GM18517 (cell line): ENCODE measurements around the gene HCST.
"Not testable (repeated sequence)": the region's sequence is repeated elsewhere in the genome, so short reads cannot be mapped to it uniquely, and the experiment has no call there.

ENCODE experiments used
- ATAC-seq: cut with Tn5 transposase; IDR thresholded peaks from one replicate; pipeline ENCODE4 v1.9.1; 2021; ENCODE audit warnings: mild to moderate bottlenecking, moderate library complexity; ENCODE audit not compliant: unreplicated experiment

The HCST gene

DNA sequence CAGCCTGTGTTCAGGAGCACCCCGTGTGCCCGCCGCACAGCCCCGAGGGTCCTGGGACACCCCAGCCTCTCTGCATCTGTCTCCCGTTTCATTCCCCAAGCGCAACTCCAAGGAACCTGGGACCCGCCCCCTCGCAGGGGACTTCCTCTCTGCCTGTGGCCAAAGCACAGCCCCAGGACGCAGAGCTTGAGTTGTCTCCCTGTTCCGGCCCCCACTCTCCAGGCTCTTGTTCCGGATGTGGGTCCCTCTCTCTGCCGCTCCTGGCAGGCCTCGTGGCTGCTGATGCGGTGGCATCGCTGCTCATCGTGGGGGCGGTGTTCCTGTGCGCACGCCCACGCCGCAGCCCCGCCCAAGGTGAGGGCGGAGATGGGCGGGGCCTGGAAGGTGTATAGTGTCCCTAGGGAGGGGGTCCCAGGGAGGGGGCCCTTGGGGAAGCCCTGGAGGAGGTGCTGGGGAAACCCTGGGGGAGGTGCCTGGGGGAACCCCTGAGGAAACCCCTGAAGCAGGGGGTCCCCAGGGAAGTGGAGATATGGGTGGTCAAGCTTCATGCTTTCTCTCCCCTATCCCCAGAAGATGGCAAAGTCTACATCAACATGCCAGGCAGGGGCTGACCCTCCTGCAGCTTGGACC is 1.3 kb downstream of the HCST start:
- no peak for ATAC-seq

DNA sequence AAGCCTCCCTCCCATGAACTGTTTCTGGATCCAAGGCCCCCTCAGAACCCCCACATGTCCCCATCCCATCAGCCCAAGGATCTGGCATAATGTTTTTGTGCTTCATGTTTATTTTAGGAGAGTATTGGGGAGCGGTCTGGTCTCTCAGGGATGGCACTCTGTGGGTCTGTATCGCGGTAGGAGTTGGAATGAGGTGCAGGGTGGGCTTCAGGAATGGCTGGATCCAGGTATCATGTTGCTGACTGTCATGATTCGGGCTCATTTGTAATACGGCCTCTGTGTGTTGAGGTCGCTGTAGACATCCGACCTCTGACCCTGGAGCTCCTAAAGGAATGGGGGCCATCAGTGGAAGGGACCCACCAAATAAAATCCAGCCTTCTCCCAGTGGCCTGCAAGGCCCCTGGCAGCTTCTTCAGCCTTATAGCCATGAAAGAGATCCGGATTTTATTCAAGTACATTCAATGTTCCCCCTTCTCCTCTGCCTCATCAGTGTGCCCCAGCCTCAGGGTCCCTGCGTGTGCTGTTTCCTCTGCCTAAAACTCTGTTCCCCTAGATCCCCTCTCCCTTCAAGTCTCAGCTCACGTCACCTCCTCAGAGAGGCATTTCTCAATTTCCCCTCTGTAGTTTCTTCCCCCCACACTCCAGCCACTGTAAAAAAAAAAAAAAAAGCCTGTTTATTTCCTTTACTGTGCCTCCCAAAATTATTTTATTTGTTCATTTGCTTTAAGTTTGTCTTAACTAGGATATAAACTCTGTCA is 2.2 kb downstream of the HCST start:
- no peak for ATAC-seq

DNA sequence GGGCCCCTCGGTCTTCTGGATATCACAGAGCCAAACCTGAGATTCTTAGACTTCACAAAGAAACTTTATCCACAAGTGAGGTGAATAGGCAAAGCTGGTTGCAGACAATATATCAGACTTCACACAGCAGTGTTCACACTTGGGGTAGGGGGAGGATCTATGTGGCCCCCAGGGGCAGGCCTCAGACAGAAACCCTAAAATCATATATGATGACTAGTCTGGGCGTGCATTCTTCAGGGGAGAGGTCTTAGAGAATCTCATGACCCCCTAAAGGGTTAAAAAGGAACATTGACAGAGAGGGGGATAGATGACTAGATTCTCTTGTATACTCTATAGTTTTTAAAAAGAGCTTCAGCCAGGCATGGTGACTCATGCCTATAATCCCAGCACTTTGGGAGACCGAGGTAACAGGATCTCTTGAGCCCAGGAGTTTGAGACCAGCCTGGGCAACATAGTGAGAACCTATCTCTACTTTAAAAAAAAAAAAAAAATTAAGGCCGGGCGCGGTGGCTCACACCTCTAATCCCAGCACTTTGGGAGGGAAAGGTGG is 2.9 kb downstream of the HCST start:
- ATAC-seq, result no peak

DNA sequence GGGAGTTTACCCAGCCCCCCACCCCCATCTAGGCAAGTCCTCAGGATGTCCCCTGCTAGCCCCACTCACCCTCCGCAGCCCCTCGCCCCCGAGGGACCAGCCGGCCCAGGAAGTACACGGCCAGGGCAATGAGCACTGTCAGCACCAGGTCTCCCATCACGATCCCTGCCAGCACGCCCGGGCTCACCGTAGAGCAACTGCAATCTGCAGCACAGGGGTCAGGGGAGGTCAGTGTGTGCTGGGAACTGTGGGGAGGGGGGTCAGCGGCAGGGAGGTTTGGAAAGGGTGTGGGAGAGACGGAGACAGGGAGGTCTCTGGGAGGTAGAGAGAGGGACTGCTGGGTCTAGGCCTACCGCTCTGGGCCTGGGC is 5.0 kb downstream of the HCST start:
- no peak for ATAC-seq

- no peak for ATAC-seq
These were observed 5.7 kb downstream of the HCST start, which contains the start of gene TYROBP for GRCh38 chr19:35908010-35908441. TYROBP (minus strand) TSS chr19:35908295; CDS start chr19:35908228, 67 bp downstream.

GRCh38 chr19:35908973-35909683 is 6.8 kb downstream of the HCST start:
- ATAC-seq, result no peak

DNA sequence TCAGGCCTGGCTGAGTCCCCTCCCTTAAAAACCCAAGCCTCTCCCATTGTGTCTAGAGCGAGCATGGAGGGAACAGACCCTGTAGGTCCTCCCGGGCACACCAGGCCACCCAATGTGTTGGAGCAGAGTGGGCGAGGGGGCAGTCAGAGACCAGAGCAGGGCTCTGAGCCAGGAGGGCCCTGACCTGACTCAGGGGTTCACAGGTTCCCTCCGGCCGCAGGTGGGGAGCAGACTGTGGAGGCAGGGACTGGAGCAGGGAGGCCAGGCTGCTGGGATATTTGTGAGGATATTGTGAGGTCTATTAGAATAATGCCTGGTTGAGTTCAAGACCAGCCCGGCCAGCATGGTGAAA is 7.3 kb downstream of the HCST start:
- ATAC-seq, result no peak

- ATAC-seq, result not testable (repeated sequence)
These were observed 8.0 kb downstream of the HCST start for GRCh38 chr19:35910355-35910754.

- ATAC-seq, result no peak
These were observed 8.8 kb downstream of the HCST start for GRCh38 chr19:35911173-35911572.

DNA sequence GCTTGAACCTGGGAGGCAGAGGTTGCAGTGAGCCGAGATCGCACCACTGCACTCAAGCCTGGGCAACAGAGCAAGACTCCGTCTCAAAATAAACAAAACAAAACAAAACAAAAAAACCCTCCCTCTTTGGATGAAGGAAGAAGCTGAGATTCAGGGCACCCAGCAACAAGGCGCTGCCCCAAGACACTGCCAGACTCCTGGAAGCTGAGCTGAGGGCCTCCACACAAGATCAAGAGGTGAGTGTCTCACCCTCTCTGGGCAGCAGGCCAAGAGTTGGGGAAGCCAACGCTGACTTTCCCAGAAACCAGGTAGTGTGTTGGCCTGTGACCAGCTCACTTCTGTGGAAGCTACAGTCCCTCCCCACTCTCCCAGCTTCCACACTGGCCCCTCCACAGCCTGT is 9.5 kb downstream of the HCST start:
- no peak for ATAC-seq

- no peak for ATAC-seq
These were observed 11.3 kb downstream of the HCST start for GRCh38 chr19:35913589-35913988.

- ATAC-seq, result no peak
These were observed 13.1 kb downstream of the HCST start for GRCh38 chr19:35915443-35915842.

- no peak for ATAC-seq
These were observed 17.0 kb downstream of the HCST start for GRCh38 chr19:35919306-35919705.

DNA sequence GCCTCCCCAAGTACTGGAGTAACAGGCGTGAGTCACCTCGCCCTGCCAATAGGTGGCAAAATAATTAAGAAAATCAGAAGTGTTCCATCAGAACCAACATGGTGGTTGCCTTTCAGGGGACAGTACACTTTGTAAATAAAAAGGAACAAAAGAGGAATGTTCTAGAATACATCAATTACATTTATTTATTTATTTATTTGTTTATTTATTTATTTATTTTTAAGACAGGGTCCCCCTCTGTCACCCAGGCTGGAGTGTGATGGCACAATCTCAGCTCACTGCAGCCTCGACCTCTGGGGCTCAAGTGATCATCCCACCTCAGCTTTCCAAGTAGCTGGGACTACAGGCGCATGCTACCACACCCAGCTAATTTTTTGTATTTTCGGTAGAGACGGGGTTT is 18.7 kb downstream of the HCST start:
- no peak for ATAC-seq

DNA sequence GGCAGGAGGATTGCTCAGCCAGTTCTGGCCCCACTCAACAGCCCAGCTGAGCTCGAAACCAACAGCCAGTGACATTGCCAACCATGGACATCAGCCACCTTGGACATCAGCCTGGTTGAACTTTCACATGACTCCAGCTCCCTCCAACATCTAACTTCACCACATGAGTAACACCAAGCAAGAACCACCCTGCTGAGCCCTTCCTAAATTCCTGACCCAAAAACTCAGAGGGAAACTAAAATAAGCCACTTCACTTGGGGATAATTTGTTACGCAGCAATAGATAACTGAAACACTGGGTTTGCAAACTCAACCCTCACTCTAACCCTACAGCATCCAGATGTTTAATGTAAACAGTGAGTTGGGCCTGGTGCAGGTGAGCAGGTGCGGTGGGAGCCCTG is 23.2 kb downstream of the HCST start:
- ATAC-seq, result no peak

DNA sequence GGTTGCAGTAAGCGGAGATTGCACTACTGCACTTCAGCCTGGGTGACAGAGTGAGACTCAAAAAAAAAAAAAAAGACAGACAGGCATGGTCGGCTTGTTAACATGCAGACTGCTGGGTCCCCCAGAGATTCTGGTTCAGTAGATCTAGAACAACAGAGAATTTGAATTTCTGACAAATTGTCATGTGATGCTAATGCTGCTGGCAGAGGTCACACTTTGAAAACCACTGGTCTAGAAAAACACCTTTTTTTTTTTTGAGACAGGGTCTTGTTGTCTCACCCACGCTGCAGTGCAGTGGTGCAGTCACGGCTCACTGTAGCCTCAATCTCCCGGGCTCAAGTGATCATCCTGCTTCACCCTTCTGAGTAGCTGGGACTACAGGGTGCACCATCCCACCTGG is 26.2 kb downstream of the HCST start:
- no peak for ATAC-seq

- no peak for ATAC-seq
These were observed 27.5 kb downstream of the HCST start for GRCh38 chr19:35929876-35930275.

- ATAC-seq, result peak; percentile 93
These were observed 29.0 kb downstream of the HCST start for GRCh38 chr19:35931161-35931873.

- no peak for ATAC-seq
These were observed 29.5 kb downstream of the HCST start for GRCh38 chr19:35931874-35932202.

DNA sequence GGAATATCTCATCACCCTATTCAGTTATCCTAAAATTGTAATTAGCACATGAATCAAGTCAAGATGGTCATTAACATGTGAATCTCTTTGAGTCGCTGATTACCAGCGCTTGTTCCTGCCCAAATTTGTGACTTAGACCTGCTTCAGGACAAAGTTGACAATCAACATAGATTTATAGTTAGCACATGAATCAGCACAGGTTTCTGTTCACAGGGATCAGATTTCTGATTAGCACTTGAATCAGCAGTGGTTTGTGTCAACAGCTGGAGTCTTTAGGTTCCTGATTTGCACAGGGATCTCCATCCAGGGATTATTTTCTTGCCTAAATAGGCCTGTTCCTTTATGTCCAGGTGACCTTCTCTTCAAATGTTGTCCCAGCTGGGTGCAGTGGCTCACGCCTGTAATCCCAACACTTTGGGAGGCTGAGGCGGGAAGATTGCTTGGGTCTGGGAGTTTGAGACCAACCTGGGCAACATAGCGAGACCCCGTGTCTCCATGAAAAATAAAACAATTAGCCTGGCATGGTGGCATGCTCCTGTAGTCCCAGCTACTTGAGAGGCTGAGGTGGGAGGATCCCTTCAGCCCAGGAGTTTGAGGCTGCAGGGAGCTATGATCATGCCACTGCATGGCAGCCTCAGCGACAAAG is 30.1 kb downstream of the HCST start:
- no peak for ATAC-seq
